ENCODE results near the gene RUNX1.

Gene RUNX1

GRCh38 chr21:34897828-34898227 is 151.3 kb downstream of the RUNX1 start:
- no peak for DNase-seq (ENCODE audit: low read depth)

GRCh38 chr21:34894401-34894800 is 154.7 kb downstream of the RUNX1 start:
- no peak for DNase-seq (ENCODE audit: low read depth)

- no peak for DNase-seq (ENCODE audit: low read depth)
Observed at GRCh38 chr21:34892209-34892608, 156.9 kb downstream of the RUNX1 start.

- DNase-seq (ENCODE audit: low read depth), result no peak
Observed at GRCh38 chr21:34891613-34891943, 157.5 kb downstream of the RUNX1 start.

GRCh38 chr21:34890724-34891612 is 158.1 kb downstream of the RUNX1 start:
- DNase-seq (ENCODE audit: low read depth), result no peak

- DNase-seq (ENCODE audit: low read depth), result no peak
Observed at GRCh38 chr21:34890470-34890723, 158.7 kb downstream of the RUNX1 start.

GRCh38 chr21:34889676-34890469 is 159.2 kb downstream of the RUNX1 start:
- DNase-seq (ENCODE audit: low read depth), result peak; percentile 89

GRCh38 chr21:34889320-34889675 is 159.8 kb downstream of the RUNX1 start:
- peak; percentile 77 for DNase-seq (ENCODE audit: low read depth)

- peak; percentile 96 for DNase-seq (ENCODE audit: low read depth)
Observed at GRCh38 chr21:34888569-34889319, 160.4 kb downstream of the RUNX1 start.

GRCh38 chr21:34887725-34888568 is 161.2 kb downstream of the RUNX1 start:
- DNase-seq (ENCODE audit: low read depth), result peak; percentile 92

- no peak for DNase-seq (ENCODE audit: low read depth)
Observed at GRCh38 chr21:34887105-34887442, 162.0 kb downstream of the RUNX1 start.

GRCh38 chr21:34886240-34887104 is 162.6 kb downstream of the RUNX1 start:
- no peak for DNase-seq (ENCODE audit: low read depth)

- no peak for DNase-seq (ENCODE audit: low read depth)
Observed at GRCh38 chr21:34885626-34886239, 163.4 kb downstream of the RUNX1 start.

GRCh38 chr21:34885125-34885524 is 164.0 kb downstream of the RUNX1 start:
- no peak for DNase-seq (ENCODE audit: low read depth)

- DNase-seq (ENCODE audit: low read depth), result no peak
Observed at GRCh38 chr21:34884346-34884929, 164.7 kb downstream of the RUNX1 start.

GRCh38 chr21:34883491-34884271 is 165.4 kb downstream of the RUNX1 start:
- no peak for DNase-seq (ENCODE audit: low read depth)

GRCh38 chr21:34882719-34883131 is 166.4 kb downstream of the RUNX1 start:
- no peak for DNase-seq (ENCODE audit: low read depth)

- peak; percentile 76 for DNase-seq (ENCODE audit: low read depth)
Observed at GRCh38 chr21:34881839-34882371, 167.2 kb downstream of the RUNX1 start.

- DNase-seq (ENCODE audit: low read depth), result peak; percentile 45
Observed at GRCh38 chr21:34881421-34881820, 167.7 kb downstream of the RUNX1 start.
